ENCODE data around the gene FBL.
A peak's percentile ranks its signal among the peaks of the same experiment; 100 is the strongest.

The FBL gene

GRCh38 chr19:39837978-39838377 is 8.2 kb downstream of the FBL start:
- Histone ChIP-seq H3K36me3 (ENCODE audit: control insufficient read depth, insufficient read depth, low read length) (peaks cover 48% of the 10 kb centered on the region), H3K9ac (ENCODE audit: low read depth, low read length) (no peak overlapping the region), H3K4me3 (ENCODE audit: low read depth, low read length) (no peak overlapping the region), H3K9me3 (ENCODE audit: control insufficient read depth, insufficient read depth, low read length) (no peaks in the 10 kb centered on the region), H3K27me3 (ENCODE audit: control insufficient read depth, insufficient read depth, low read length) (no peaks in the 10 kb centered on the region), H3K4me1 (ENCODE audit: control insufficient read depth, insufficient read depth, low read length) (peaks cover 3% of the 10 kb centered on the region)

- Histone ChIP-seq H3K36me3 (ENCODE audit: control insufficient read depth, insufficient read depth, low read length) (peaks cover 50% of the 10 kb centered on the region), H3K9ac (ENCODE audit: low read depth, low read length) (peak overlapping the region; percentile 41)
Measured at GRCh38 chr19:39834287-39834841, 11.8 kb downstream of the FBL start.

GRCh38 chr19:39833464-39834286 is 12.5 kb downstream of the FBL start, which contains the start of gene DYRK1B:
DYRK1B (minus strand) TSS chr19:39834162; CDS start chr19:39831867, 2,295 bp downstream.
- H3K36me3 ChIP-seq (ENCODE audit: control insufficient read depth, insufficient read depth, low read length), result peaks cover 44% of the 10 kb centered on the region
- no peaks in the 10 kb centered on the region for H3K27me3 ChIP-seq (ENCODE audit: control insufficient read depth, insufficient read depth, low read length)
- H3K9me3 ChIP-seq (ENCODE audit: control insufficient read depth, insufficient read depth, low read length), result no peaks in the 10 kb centered on the region
- H3K4me3 ChIP-seq (ENCODE audit: low read depth, low read length), result peak within 1 kb of the TSS; percentile 90
- H3K4me1 ChIP-seq (ENCODE audit: control insufficient read depth, insufficient read depth, low read length), result peaks cover 6% of the 10 kb centered on the region
- H3K9ac ChIP-seq (ENCODE audit: low read depth, low read length), result peak within 1 kb of the TSS; percentile 41

More at GRCh38 chr19:39834287-39834841, 11.8 kb downstream of the FBL start:
- no peak overlapping the region for H3K4me3 ChIP-seq (ENCODE audit: low read depth, low read length)
- no peaks in the 10 kb centered on the region for H3K9me3 ChIP-seq (ENCODE audit: control insufficient read depth, insufficient read depth, low read length)
- peaks cover 6% of the 10 kb centered on the region for H3K4me1 ChIP-seq (ENCODE audit: control insufficient read depth, insufficient read depth, low read length)
- no peaks in the 10 kb centered on the region for H3K27me3 ChIP-seq (ENCODE audit: control insufficient read depth, insufficient read depth, low read length)

GRCh38 chr19:39833160-39833463 is 13.1 kb downstream of the FBL start:
- Histone ChIP-seq H3K4me3 (ENCODE audit: low read depth, low read length) (peak overlapping the region; percentile 90), H3K4me1 (ENCODE audit: control insufficient read depth, insufficient read depth, low read length) (peaks cover 6% of the 10 kb centered on the region), H3K36me3 (ENCODE audit: control insufficient read depth, insufficient read depth, low read length) (peaks cover 40% of the 10 kb centered on the region), H3K9me3 (ENCODE audit: control insufficient read depth, insufficient read depth, low read length) (no peaks in the 10 kb centered on the region), H3K9ac (ENCODE audit: low read depth, low read length) (no peak overlapping the region), H3K27me3 (ENCODE audit: control insufficient read depth, insufficient read depth, low read length) (no peaks in the 10 kb centered on the region)

GRCh38 chr19:39832341-39833083 is 13.7 kb downstream of the FBL start:
- Histone ChIP-seq H3K4me3 (ENCODE audit: low read depth, low read length) (peak overlapping the region; percentile 90), H3K27me3 (ENCODE audit: control insufficient read depth, insufficient read depth, low read length) (no peaks in the 10 kb centered on the region), H3K4me1 (ENCODE audit: control insufficient read depth, insufficient read depth, low read length) (peaks cover 6% of the 10 kb centered on the region), H3K9ac (ENCODE audit: low read depth, low read length) (no peak overlapping the region), H3K9me3 (ENCODE audit: control insufficient read depth, insufficient read depth, low read length) (no peaks in the 10 kb centered on the region), H3K36me3 (ENCODE audit: control insufficient read depth, insufficient read depth, low read length) (peaks cover 34% of the 10 kb centered on the region)

GRCh38 chr19:39831679-39832078 is 14.5 kb downstream of the FBL start:
- peaks cover 26% of the 10 kb centered on the region for H3K36me3 ChIP-seq (ENCODE audit: control insufficient read depth, insufficient read depth, low read length)
- H3K4me1 ChIP-seq (ENCODE audit: control insufficient read depth, insufficient read depth, low read length), result peaks cover 6% of the 10 kb centered on the region
- no peaks in the 10 kb centered on the region for H3K27me3 ChIP-seq (ENCODE audit: control insufficient read depth, insufficient read depth, low read length)
- H3K9me3 ChIP-seq (ENCODE audit: control insufficient read depth, insufficient read depth, low read length), result no peaks in the 10 kb centered on the region
- H3K9ac ChIP-seq (ENCODE audit: low read depth, low read length), result no peak overlapping the region
- H3K4me3 ChIP-seq (ENCODE audit: low read depth, low read length), result no peak overlapping the region

- Histone ChIP-seq H3K9ac (ENCODE audit: low read depth, low read length) (no peak overlapping the region), H3K4me1 (ENCODE audit: control insufficient read depth, insufficient read depth, low read length) (peaks cover 6% of the 10 kb centered on the region), H3K36me3 (ENCODE audit: control insufficient read depth, insufficient read depth, low read length) (peaks cover 23% of the 10 kb centered on the region), H3K9me3 (ENCODE audit: control insufficient read depth, insufficient read depth, low read length) (no peaks in the 10 kb centered on the region), H3K27me3 (ENCODE audit: control insufficient read depth, insufficient read depth, low read length) (no peaks in the 10 kb centered on the region), H3K4me3 (ENCODE audit: low read depth, low read length) (no peak overlapping the region)
Measured at GRCh38 chr19:39830847-39831246, 15.3 kb downstream of the FBL start.

GRCh38 chr19:39830406-39830805 is 15.8 kb downstream of the FBL start:
- peaks cover 6% of the 10 kb centered on the region for H3K4me1 ChIP-seq (ENCODE audit: control insufficient read depth, insufficient read depth, low read length)
- H3K4me3 ChIP-seq (ENCODE audit: low read depth, low read length), result no peak overlapping the region
- H3K9ac ChIP-seq (ENCODE audit: low read depth, low read length), result no peak overlapping the region
- no peaks in the 10 kb centered on the region for H3K27me3 ChIP-seq (ENCODE audit: control insufficient read depth, insufficient read depth, low read length)
- peaks cover 23% of the 10 kb centered on the region for H3K36me3 ChIP-seq (ENCODE audit: control insufficient read depth, insufficient read depth, low read length)
- H3K9me3 ChIP-seq (ENCODE audit: control insufficient read depth, insufficient read depth, low read length), result no peaks in the 10 kb centered on the region

- H3K9me3 ChIP-seq (ENCODE audit: control insufficient read depth, insufficient read depth, low read length), result no peaks in the 10 kb centered on the region
- H3K36me3 ChIP-seq (ENCODE audit: control insufficient read depth, insufficient read depth, low read length), result peaks cover 21% of the 10 kb centered on the region
- no peaks in the 10 kb centered on the region for H3K27me3 ChIP-seq (ENCODE audit: control insufficient read depth, insufficient read depth, low read length)
- no peak overlapping the region for H3K4me3 ChIP-seq (ENCODE audit: low read depth, low read length)
- H3K4me1 ChIP-seq (ENCODE audit: control insufficient read depth, insufficient read depth, low read length), result peaks cover 6% of the 10 kb centered on the region
- H3K9ac ChIP-seq (ENCODE audit: low read depth, low read length), result no peak overlapping the region
Measured at GRCh38 chr19:39829702-39830275, 16.4 kb downstream of the FBL start.

- Histone ChIP-seq H3K9ac (ENCODE audit: low read depth, low read length) (no peak overlapping the region), H3K36me3 (ENCODE audit: control insufficient read depth, insufficient read depth, low read length) (peaks cover 15% of the 10 kb centered on the region)
Measured at GRCh38 chr19:39828654-39829032, 17.5 kb downstream of the FBL start.

GRCh38 chr19:39828015-39828653 is 18.0 kb downstream of the FBL start:
- Histone ChIP-seq H3K4me1 (ENCODE audit: control insufficient read depth, insufficient read depth, low read length) (peaks cover 5% of the 10 kb centered on the region), H3K27me3 (ENCODE audit: control insufficient read depth, insufficient read depth, low read length) (no peaks in the 10 kb centered on the region), H3K4me3 (ENCODE audit: low read depth, low read length) (no peak overlapping the region), H3K9me3 (ENCODE audit: control insufficient read depth, insufficient read depth, low read length) (no peaks in the 10 kb centered on the region), H3K9ac (ENCODE audit: low read depth, low read length) (no peak overlapping the region), H3K36me3 (ENCODE audit: control insufficient read depth, insufficient read depth, low read length) (peaks cover 15% of the 10 kb centered on the region)

More at GRCh38 chr19:39828654-39829032, 17.5 kb downstream of the FBL start:
- Histone ChIP-seq H3K27me3 (ENCODE audit: control insufficient read depth, insufficient read depth, low read length) (no peaks in the 10 kb centered on the region), H3K4me3 (ENCODE audit: low read depth, low read length) (no peak overlapping the region), H3K9me3 (ENCODE audit: control insufficient read depth, insufficient read depth, low read length) (no peaks in the 10 kb centered on the region), H3K4me1 (ENCODE audit: control insufficient read depth, insufficient read depth, low read length) (peaks cover 3% of the 10 kb centered on the region)
